Superior temporal gyrus (tissue), 1 donor: ENCODE measurements around the gene RABGGTA.
A peak's percentile ranks its signal among the peaks of the same experiment; 100 is the strongest.

Experiments
- DNase-seq: peaks from one replicate; pipeline ENCODE4 v3.0.0-alpha.2; 2016; ENCODE audit errors: extremely low spot score

Gene RABGGTA

GRCh38 chr14:24279301-24280186 is 8.1 kb upstream of the RABGGTA start:
- DNase-seq = peak; percentile 69

DNA sequence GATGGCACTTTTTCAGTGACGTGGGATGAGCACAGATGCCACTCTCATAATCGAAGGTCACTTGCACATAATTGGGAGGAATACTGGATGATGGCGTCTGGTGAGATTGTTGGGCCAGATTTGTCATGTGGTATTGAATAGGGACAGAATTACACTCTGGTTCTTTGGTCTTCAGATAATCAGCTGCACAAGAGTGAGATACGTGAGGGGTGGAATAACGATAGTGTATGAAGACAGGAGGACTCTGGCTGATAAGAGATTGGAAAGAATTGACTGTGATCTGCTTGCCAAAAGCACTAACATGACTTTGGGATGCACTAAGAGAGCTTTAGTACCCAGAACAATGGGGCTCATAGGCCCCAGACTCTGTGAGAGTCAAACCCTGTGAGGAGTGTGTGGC is 7.0 kb upstream of the RABGGTA start:
- DNase-seq = no peak

- no peak for DNase-seq
These were observed 6.4 kb upstream of the RABGGTA start for GRCh38 chr14:24277606-24278321.

DNA sequence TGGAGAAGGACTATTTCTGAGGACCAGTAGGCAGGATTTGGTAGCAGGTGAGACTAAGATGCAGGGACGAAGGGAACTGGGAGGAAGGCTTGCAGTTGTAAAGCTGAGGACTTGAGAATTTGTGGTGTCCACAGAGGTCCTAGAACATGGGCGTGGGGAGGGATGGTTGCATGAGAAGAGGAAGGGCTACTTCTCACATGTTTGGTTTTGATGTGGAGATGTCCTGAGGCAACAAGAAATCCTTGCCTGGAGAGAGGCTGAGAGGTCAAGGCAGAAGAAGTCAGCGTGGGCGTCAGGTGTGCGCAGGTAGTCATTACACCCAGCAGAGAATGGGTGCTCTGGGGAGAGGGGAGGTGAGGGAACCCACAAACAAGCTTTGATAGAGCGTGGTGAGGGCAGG is 5.7 kb upstream of the RABGGTA start:
- DNase-seq = no peak

DNA sequence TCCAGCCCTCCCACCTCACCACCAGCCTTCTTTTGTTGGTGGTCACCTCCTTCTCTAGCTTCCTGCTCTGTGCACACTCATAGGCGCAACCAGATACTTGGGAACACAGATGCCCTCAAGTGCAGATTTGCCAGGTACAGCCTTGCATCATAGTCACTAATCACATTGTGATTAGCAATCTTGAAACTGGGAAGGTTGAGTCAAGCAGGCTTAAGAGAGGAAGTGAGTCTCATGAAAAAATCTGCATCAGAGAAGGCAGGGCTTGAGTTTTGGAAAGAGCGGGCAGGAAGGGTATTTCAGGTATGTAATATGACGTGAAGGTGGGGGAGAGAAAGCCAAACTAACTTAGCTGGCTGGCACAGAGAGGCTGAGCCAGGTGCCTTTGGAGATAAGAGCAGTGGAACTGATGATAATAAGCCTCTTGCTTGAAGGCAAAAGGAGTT is 2.7 kb upstream of the RABGGTA start:
- peak; percentile 27 for DNase-seq

- DNase-seq = no peak
These were observed 2.1 kb upstream of the RABGGTA start for GRCh38 chr14:24273422-24273998.

DNA sequence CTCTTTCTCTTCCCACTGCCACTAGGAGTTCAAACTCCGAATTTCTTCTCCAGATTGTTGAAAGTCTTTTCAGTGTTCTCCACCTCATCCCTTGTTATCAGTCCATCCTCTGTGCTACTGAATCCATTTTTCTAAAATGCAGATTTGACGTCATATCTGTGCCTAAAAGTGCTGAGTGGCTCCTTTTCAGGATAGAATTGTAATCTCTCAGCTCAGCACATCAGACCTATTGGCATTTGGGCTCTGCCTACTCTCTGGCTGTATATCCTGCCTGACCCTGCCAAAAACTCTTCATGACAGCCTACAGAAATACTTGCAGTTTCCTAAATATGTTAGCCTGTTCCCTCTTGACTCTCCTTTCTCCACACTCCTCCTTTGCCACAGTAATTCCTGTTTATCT is 1.1 kb upstream of the RABGGTA start:
- no peak for DNase-seq

- DNase-seq = no peak
These were observed 452 bp upstream of the RABGGTA start for GRCh38 chr14:24271834-24272263.

- DNase-seq = no peak
These were observed 762 bp downstream of the RABGGTA start for GRCh38 chr14:24270537-24271133.

GRCh38 chr14:24269910-24270536 is 1.4 kb downstream of the RABGGTA start:
- no peak for DNase-seq

DNA sequence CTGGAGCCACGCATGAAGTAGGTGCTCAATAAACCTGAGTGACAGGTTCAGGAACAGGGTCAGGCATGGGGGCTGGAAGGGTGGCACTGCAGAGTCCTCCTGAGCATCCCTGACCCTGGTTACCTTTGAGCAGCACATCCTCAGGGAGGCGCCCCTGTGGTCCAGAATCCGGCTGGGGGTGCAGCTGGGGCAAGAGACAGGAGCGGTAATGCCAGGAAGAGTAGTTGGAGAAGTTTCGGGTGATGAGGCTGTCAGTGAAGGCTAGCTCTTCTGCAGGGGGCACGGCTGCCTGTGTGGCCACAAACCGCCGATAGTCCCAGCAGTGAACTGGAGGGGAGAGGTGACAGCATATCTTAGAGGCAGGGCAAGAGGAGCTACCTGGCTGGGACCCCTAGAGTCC is 2.0 kb downstream of the RABGGTA start:
- no peak for DNase-seq

DNA sequence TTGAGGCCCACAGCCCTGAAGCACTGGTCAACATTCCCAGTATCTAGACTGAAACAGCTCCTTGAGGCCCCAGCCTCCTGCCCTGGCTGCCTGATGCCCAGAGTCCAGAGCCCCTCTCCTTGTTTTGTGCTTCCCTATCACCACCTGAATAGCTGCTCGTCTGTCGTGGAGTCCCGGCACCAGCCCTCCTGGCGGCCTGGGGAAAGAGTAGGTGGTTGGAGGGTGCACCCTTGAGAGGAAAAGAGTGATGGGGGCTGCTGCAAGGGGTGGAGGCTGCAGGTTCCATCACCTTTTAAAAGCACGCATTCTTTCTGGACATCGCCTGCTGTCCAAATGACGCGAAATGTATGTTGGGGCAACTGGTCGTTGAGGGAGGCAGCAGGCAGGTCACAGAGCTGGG is 3.2 kb downstream of the RABGGTA start:
- DNase-seq = no peak

DNA sequence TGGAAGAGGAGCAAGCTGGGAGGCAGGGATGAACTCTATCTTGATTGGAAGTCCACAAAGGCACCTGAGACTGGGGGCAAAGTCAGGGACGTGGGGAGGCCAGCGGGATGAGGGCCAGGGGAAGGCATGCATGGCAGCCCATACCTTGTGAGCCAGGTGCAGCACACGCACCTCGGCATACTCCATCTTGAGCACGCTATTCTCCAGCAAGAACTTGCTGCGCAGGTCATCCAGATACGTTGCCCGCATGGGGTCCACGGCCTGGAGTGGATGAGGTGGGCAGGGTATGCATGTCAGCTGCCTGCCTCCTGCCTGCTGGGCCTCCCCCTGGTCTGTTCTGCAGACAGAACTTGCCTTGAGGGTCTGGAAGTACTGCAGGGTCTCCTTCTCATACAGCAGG is 3.9 kb downstream of the RABGGTA start:
- no peak for DNase-seq

DNA sequence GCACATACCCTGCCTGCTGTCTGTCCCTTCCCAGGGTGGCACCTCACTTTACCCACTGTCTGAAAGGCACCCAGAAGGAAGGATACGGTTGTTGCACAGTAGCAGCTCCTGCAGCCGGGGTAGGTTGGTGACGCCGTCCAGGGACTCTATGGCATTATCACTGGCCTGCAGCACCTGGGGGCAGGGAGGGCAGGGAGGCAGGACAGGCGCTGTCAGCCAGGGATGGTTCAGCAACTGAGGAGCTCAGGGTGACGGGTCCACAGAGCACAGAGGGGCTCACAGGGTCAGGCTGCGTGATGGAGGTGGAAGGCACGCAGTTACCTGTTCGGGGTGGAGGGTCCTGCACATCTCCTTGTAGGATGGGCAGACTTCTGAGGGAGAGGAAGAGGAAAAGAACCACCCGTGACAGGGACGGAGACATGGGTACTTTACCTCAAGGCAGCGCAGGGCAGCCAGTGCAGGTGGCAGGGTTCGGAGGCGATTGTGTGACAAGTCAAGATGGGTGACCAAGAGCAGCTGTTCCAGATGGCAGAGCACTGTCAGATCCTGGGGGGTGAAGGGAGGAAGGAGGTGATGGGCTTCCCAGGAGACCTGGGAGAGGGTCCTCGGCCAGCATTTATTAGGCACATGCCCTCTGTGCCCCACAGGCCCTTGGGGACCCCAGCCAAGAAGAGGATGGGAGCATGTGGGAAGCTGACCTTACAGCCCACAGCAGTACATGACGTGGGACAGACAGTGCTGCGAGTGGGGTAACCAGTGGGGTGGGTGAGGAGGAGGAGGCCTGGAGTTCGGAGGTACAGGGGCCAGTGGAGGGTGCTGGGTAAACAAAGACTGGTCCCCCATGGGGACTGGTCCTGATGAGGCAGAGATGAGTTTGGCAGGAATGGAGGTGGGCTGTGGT is 4.8 kb downstream of the RABGGTA start:
- DNase-seq = no peak

DNA sequence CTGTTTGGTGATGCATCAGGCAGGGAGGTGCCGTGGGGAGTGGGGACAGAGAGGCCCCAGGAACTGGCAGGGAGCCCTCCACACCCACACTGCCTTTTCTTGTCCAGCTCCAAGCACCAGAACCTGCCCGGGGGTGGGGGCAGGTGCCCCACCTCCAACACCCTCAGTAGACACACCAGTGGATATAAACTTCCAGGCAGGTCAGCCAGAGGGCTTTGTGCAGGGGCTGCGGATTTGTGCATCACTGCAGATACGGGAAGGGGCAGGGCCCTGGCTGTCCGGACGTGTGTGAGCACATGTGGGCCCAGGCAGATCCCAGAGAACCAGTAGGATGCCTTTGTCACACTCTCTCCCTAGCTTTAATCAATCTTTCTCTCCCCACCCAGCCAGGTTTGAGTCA is 7.1 kb downstream of the RABGGTA start:
- DNase-seq = no peak

GRCh38 chr14:24263848-24264247 is 7.5 kb downstream of the RABGGTA start:
- DNase-seq = no peak

GRCh38 chr14:24262821-24263733 is 8.3 kb downstream of the RABGGTA start, which contains the start of gene TGM1:
Gene TGM1 (minus strand): TSS chr14:24263177. CDS start chr14:24262352, 825 bp downstream.
- DNase-seq = no peak

DNA sequence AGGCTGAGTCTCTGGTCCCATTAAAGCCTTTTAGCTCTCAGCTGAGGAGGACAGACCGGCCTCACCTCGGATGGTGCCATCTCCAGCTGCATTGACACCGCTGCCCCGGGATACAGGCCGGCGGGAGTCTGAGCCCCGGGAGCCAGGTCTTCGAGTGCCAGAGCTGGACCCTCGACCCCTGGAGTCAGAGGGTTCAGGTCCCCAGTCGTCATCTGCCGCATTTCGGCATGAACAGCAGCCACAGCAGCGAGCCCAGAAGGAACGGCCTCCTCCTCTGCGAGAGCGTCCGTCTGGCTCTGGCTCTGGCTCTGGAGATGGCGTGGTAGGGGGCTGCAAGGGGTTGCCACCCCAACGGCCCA is 9.4 kb downstream of the RABGGTA start:
- DNase-seq = no peak

DNA sequence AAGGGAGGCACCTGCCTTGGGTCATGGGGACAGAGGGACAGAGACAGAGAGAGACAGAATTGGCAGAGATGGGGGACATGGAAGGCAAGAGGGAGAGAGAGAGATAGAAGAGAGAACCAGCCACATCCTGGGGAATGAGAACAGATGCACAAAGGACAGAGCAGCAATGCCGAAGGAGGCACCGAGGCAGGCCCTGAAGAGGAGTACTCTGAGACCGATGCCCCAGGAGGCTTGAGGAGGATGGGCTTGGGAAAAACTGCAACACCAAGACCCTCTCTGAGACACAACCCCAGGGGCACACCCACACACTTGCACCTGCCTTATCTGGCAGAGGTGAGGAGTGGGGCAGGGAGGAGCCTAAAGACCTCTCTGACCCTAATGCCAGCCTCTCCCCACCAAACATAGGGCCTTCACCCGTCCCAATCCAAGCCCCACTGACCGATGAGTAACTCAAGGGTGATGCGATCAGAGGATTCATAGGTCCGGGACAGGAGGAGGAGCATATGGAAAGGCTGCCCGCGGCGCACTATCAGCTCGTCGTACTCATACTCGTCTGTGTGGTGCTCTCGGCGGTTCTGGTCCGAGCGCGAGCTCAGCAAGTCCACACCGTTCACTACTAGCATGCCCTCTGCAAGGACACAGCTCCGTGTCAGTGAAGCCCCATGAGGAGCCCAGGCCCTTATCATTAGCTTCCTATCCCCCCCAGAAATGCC is 10.0 kb downstream of the RABGGTA start:
- no peak for DNase-seq
